ENCODE data around the gene VSX1.

The VSX1 gene

DNA sequence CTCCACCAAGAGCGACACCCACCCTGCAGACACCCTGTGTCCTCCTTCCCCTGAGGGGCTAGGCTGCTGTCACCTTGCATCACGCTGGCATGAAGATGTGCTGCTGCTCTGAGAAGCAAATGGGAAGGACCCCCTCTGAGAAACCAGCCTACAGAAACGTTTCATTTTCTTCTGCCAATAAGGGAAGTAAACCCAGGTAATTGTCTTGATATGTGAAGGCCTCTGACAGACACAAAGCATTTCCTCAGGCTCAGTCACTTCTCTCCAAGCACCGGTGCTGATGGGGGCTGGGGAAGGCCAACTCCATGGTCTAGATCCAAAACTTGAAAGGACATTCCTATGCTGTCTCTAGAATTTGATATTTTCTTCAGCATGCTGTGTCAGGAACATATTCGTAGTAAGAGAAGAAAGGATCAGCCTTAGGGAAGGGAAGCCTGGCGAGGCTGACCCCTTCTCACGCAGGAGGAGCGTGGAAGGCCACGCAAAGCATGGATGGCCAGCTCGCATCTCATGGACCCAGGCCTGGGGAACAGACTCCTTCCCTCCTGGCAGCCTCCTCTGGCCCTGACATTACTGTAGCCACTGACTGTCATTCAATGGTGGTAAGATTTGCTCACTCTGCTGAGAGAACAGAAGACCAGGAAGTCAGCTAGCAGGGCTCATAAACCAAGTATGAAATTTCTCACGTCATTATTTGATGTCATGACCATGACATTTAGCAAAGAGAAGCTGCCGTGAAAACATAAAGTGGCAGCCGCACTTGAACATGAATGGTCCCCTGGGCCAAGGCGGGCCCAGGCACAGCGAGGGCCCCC is 44.4 kb downstream of the VSX1 start:
- no peak for DNase-seq

DNA sequence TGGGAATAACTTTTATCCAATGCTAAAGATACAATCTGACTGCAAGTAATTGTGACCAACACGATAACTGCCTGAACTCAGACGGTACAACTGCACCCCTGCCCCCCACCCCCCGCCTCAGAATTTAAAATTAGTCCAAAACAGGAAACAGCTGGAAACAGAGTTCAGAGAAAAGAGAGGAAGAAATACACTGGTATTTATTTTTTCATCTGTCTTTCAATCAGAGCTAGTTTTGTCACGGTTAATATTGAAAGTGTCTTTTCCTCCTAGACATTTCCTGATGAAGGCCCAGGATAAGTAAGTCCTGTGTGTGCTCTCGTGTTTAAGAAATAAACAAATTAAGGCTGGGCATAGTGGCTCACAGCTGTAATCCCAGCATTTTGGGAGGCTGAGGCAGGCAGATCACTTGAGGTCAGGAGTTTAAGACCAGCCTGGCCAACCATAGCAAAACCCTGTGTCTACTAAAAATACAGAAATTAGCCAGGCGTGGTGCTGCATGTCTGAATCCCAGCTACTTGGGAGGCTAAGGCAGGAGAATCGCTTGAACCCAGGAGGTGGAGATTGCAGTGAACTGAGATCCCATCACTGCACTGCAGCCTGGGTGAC is 45.5 kb downstream of the VSX1 start:
- no peak for DNase-seq

DNA sequence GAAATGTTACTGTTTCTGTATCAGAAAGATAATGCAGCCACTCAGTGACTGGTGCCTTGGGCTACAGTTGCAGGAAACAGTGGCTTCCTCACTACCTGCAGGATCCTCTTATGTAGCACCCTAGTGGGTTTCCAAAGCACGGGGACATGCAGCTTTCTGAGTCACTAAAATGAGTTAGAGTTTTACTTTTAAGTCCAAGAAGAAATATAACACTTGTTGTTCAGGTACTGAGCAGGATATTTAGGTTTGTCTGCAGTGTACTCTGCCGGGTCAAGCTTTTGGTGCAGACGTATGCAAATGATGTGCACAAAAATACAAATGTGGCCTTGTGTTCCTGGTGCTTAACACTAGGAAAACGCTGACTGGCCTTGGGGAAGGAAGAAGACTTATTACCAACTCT is 46.0 kb downstream of the VSX1 start:
- DNase-seq = no peak

DNA sequence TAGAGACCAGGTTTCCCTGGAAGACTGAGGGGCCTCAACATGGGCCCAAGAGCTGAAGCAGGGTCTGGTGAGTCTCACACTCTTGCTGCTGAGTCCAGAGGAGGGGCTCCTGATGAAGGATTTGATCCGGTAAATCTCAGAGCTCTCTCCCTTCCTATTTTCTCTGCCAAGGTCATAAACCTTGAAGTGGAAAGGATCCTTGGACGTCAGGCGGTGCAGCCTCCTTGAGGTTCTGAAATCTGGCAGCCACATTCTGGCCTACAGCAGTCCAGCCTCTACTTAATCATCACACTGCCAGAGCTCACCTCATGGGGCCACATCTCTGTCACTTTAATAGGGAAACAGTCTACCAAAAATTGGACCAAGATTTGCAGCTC is 48.0 kb downstream of the VSX1 start:
- no peak for DNase-seq

DNA sequence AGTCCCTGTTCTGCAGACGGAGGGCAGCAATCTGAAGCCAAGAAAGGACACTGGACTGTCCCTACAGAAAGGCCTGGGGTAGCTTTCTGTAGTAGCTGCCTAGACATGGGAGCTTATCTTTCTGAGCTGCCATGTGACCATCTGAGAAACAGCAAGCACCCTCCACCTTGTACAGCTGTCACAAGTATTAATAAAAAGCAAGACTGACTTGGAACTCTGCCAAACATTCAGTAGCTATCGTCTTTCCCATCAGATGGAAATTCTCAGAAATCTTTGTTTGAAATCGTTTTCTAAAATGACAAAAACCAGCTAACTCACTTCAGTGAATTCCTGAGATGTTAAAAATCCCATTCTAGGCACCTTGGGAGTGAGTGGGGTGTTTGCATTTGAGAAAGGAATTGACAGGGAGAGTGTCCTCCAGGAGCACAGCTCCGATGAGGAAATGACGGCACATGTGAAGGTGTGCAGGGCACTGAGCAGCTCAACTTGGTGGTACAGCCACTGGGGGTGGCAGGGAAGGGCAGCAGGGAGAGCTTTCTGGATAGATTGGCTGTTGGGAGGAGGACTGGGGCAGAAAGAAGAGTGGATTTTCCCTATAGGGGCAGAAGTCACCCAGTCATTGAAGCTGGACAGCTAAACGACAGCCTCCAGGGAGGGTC is 48.5 kb downstream of the VSX1 start:
- DNase-seq = no peak

DNA sequence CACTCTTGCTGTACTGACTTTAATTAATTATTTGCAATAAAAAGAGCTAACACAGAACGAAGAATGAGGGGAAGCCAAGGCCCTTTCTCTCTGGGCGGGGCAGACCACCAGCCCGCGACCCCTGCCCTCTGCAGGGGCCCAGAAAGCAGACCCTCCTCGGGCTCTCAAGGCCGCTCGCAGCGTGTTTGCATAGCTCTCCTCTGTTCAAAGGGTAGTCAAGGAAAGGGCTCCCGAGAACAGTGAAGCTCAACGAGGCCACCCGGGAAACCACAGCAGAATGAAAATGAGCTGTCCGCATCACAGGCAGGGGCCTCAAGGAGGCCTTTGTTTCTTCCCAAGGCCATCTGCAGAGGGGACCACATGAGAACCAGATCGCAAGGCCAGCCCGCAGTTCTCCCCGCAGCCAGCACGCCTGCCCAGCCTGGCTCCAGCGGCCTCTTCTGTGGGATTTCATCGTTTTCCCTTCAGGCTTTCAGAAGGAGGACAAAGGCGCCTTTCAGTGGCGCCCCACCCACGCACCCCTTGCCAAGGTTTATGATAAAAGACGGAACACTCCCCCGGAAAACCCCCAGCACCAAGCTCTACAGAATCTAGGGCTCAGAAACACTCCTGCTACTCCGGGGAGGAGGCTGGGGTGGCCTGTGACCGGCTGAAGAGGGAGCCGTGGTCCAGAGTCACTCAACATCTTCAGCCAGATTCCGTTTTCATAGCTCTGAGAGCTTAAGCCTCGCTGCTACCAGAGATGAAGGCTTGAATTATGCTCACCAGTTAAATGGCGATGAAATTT is 49.3 kb downstream of the VSX1 start:
- no peak for DNase-seq

DNA sequence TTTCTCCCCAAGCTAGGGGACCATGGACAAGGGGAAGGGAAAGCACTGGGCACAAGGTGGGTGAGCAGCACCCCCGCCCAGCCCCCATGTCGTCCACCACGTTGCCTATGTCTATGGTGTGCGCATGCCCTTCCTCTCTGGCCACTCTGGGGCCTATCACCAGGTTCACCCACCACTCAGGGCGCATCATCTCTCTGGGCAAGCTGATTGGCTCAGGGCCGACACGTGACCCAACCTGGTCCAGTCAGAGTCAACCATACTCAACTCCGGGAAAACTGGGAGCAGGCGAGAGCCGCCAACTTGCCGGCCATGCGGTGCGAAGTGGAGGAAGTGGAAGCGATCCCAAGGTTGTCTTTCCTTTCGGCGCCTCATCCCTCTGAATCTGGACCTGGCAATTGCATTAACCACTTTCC is 49.9 kb downstream of the VSX1 start:
- no peak for DNase-seq

DNA sequence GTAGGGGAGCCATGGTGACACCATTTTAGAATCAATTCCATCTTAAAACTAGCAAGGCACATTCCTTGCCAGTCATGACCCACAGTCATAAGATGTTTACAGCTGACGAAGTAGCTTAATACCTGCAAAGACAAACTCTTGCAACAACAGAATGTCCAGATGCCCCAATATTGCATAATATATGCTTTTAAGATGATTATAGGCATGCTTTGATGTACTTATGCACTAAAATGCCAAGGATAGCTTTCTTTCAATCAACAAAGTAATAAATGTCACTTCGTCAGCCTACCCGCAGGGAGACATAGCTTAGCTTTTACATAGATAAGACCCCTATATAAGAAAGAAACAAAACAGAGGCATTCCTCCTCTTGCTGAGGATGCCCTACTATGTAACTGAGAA is 50.7 kb downstream of the VSX1 start:
- no peak for DNase-seq

DNA sequence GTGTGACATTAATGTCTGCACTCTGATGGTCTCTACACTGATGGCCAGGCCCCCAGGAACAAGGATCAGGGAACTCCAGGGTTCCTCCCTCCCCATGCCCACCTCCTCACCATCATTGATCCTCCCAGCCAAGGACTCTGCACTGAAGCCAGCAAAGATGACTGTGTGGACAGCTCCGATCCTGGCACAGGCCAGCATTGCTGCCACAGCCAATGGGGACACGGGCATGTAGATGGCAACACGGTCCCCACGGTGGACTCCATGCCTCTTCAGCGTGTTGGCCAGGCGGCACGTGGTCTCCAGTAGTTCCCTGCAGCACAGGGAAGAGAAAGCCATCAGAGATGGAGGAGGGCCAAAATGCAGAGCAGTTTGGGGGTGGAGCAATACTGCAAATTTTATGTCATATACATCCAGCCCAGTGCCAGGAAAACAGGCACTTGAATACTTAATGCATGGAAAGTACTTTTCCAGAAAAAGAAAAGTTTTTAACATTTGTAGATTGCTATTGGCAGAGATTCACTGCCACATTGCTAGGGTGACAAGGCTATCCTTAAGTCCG is 51.2 kb downstream of the VSX1 start:
- DNase-seq = no peak

DNA sequence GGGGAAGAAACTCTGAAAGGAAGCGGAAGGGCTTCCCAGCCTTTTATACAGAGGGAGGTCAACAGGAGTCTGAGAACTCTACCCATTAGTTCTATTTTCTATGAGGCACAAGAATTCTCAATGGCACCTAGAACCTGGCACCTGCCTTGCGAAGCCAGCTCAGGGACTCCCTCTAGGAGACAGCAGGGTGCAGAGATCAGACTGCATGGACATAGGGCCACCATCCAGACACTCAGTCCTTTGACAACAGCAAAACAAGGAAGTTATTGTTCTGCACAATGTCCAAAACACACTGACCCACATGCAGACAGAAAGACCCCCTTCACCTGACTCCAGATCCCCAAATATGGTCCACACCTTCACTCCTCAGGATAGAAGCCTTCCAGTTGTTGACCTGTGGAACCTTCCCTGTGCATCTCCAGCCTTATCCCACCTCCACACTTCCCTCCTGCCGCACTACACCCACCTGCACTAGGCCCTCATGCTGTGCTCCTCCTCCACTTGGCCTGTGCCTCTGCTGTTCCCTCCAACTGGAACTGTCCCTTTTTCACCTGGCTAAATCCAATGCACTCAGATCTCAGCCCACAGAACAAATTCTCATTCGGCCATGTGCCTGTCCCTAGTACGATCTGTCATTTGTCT is 51.8 kb downstream of the VSX1 start:
- no peak for DNase-seq

DNA sequence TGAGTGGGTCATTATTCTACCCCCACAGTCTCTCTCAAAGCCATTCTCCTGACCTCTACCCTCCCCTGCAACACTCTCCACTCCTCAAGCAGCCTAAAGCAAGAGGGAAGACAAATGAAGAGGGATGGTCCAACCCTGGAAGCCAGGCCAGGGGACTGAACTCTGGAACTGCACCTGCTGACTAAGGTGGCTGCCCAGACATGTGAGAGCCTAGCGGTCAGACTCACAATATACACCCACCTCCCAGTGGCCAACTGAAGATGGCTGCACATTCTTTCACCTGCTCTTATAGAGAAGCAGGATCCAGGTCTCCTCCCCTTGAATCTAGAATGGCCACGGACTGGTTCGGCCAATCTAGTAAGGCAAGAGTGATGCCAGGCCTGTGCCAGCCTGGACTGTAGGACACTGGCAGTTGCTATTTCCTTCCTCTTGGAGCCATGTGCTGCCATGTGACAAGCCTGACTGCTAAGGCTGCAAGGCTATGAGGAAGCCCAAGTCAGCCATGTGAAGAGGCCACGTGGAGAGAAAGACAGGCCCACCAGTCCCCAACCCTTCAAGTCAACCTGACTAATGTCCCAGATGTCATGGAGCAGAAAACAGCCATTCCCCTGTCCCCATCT is 55.8 kb downstream of the VSX1 start:
- no peak for DNase-seq
